Ishikawa (cell line): ENCODE results near the gene HSPH1.

Source experiments
- CEBPB ChIP-seq: IDR thresholded peaks from 2 replicates; pipeline ENCODE4 v1.6.1; 2012
- CREB1 ChIP-seq: IDR thresholded peaks from 2 replicates; pipeline ENCODE4 v1.6.1; 2012; ENCODE audit warnings: low read depth
- EGR1 ChIP-seq: IDR thresholded peaks from 2 replicates; pipeline ENCODE4 v1.6.1; 2012
- EP300 ChIP-seq: IDR thresholded peaks from 2 replicates; pipeline ENCODE4 v1.6.1; 2012; ENCODE audit warnings: borderline replicate concordance
- FOXM1 ChIP-seq: IDR thresholded peaks from 2 replicates; pipeline ENCODE4 v1.6.1; 2012; ENCODE audit warnings: low read depth, borderline replicate concordance
- MAX ChIP-seq: IDR thresholded peaks from 2 replicates; pipeline ENCODE4 v1.6.1; 2012
- NFIC ChIP-seq: IDR thresholded peaks from 2 replicates; pipeline ENCODE4 v1.6.1; 2012
- RAD21 ChIP-seq: IDR thresholded peaks from 2 replicates; pipeline ENCODE4 v1.6.1; 2012; ENCODE audit warnings: low read depth
- TAF1 ChIP-seq: IDR thresholded peaks from 2 replicates; pipeline ENCODE4 v1.6.1; 2012; ENCODE audit warnings: low read depth, mild to moderate bottlenecking
- TCF12 ChIP-seq: IDR thresholded peaks from 2 replicates; pipeline ENCODE4 v1.6.1; 2012; ENCODE audit warnings: low read depth
- TEAD4 ChIP-seq: IDR thresholded peaks from 2 replicates; pipeline ENCODE4 v1.6.1; 2012
- USF1 ChIP-seq: IDR thresholded peaks from 2 replicates; pipeline ENCODE4 v1.6.1; 2012
- YY1 ChIP-seq: IDR thresholded peaks from 2 replicates; pipeline ENCODE4 v1.6.1; 2012; ENCODE audit warnings: low read depth
- ZBTB7A ChIP-seq: IDR thresholded peaks from 2 replicates; pipeline ENCODE4 v1.6.1; 2012; ENCODE audit warnings: low read depth
- TF ChIP-seq, protein P1 (sequence below): IDR thresholded peaks from 2 replicates; pipeline ENCODE4 v1.6.1; 2012; ENCODE audit warnings: low read depth, mild to moderate bottlenecking

HSPH1 gene

DNA sequence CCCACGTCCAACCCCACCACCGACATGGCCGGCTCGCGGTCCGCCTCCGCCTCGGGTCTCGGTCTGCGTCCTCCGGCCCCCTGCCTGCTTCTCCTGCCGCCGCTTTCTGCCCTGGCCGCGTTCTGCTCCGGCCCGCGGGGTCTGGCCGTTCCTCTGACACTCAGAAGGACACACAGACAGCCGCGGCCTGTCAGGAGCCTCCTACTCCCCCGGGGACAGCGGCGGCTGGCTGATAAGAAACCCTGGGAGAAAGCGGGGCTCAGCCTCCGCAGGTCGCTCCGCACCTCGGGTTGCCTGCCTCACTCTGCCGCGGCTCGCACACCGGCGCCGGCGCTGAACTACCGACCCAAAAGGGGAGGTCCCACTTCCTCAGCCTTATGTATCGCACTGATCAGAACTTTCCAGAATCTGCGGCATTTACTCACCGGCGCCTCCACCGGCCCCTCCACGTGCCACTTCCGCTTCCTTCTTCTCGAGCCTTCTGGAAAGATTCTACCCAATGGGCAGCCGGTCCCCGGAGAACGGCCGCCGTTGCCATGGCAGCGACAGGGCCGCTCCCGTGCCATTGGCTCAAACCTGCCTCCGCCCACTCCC lies at the start of gene HSPH1:
HSPH1 (minus strand) TSS at position 348 of the 594 bp plus-strand sequence; CDS start at position 26, 322 bp downstream.
- TF ChIP-seq FOXM1 (peak; percentile 56; the same call in 1 of the 2 replicates), NFIC (no peak), ZBTB7A (no peak), YY1 (peak; percentile 30; the same call in 1 of the 2 replicates), RAD21 (no peak), TAF1 (peak; percentile 78), MAX (peak; percentile 96), TEAD4 (no peak; the same call in 1 of the 2 replicates), USF1 (peak; percentile 80), EP300 (no peak), EGR1 (no peak; the same call in 1 of the 2 replicates), CREB1 (no peak), CEBPB (no peak)
- TF ChIP-seq, protein P1, sequence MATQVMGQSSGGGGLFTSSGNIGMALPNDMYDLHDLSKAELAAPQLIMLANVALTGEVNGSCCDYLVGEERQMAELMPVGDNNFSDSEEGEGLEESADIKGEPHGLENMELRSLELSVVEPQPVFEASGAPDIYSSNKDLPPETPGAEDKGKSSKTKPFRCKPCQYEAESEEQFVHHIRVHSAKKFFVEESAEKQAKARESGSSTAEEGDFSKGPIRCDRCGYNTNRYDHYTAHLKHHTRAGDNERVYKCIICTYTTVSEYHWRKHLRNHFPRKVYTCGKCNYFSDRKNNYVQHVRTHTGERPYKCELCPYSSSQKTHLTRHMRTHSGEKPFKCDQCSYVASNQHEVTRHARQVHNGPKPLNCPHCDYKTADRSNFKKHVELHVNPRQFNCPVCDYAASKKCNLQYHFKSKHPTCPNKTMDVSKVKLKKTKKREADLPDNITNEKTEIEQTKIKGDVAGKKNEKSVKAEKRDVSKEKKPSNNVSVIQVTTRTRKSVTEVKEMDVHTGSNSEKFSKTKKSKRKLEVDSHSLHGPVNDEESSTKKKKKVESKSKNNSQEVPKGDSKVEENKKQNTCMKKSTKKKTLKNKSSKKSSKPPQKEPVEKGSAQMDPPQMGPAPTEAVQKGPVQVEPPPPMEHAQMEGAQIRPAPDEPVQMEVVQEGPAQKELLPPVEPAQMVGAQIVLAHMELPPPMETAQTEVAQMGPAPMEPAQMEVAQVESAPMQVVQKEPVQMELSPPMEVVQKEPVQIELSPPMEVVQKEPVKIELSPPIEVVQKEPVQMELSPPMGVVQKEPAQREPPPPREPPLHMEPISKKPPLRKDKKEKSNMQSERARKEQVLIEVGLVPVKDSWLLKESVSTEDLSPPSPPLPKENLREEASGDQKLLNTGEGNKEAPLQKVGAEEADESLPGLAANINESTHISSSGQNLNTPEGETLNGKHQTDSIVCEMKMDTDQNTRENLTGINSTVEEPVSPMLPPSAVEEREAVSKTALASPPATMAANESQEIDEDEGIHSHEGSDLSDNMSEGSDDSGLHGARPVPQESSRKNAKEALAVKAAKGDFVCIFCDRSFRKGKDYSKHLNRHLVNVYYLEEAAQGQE: no peak

- TF ChIP-seq EP300 (no peak), TAF1 (no peak), YY1 (no peak), USF1 (no peak), RAD21 (no peak), MAX (no peak), EGR1 (no peak), TCF12 (no peak), CEBPB (no peak), NFIC (no peak), TEAD4 (no peak), ZBTB7A (no peak), FOXM1 (no peak), CREB1 (no peak)
- TF ChIP-seq, protein P1: no peak
Measured at GRCh38 chr13:31209841-31210210, 48.1 kb upstream of the HSPH1 start.

DNA sequence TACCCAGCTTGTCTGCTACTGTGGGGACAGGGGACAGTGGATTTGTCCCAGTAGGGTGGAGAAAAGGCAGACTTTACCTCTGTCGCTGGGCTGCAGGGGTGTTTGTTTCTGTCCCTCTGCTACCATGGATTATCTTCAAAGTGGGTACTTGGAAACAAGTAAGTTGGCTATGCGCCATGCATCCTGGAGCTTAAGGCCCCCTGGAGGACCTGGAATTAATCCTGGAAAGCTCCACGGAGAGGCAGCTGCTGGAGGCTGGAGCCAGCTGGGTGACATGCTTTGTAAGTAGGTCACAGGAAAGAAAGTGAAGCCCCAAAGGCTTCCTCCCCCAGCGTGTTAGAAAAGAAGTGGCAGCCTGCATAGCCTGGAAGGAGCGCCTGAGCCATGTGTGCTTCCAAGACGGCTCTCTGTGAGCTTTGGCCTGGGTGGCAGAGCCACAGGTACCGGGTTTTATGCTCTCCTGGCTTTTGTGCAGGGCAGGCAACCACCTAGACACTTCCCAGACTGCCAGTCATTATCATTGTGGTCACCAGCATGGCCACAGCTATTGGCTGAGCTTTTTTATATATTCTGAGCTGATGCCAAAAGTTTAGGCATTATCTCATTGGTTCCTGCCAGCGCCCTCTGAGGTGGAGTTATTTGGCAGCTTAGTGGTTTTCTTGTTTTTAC lies 47.6 kb upstream of the HSPH1 start:
- TF ChIP-seq NFIC: 0 out of 2 replicates have a peak, but pooled peaks have one; percentile 14
- no peak for TF ChIP-seq CREB1

DNA sequence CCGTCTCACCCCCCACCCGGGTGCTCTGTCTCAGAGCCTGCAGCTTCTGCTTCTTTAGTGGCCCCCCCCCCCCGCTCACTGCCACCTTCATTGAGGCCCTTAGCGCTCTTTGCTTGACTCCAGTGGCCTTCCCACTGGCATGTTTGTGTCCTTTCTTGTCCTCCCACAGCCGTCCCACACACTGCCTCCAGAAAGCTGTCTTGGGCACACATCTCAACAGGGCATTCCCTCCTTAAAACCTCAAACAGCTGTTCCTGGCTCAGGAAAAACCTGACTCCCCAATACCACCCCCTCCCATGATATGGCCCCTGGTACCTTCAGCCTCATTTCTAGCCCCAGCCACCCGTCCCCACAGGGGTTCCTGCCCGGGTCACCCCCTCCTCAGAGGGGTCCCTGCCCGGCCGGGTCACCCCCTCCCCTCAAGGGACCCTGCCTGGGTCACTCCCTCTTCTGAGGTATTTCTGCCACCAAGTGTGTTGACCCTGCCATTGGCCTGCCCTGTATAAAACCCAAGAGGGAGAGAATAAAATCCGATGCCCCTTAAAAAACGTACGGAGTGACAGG lies 46.9 kb upstream of the HSPH1 start:
- no peak for TF ChIP-seq CREB1
- no peak for TF ChIP-seq NFIC
- no peak for TF ChIP-seq TCF12
- TF ChIP-seq EGR1: no peak
- no peak for TF ChIP-seq FOXM1
- TF ChIP-seq, protein P1: no peak
- no peak for TF ChIP-seq MAX
- TF ChIP-seq ZBTB7A: no peak
- no peak for TF ChIP-seq RAD21
- TF ChIP-seq YY1: no peak
- no peak for TF ChIP-seq EP300
- no peak for TF ChIP-seq CEBPB
- TF ChIP-seq TAF1: no peak
- TF ChIP-seq TEAD4: no peak
